Endothelial cell of umbilical vein (primary cell): Measurements from ENCODE around the gene NCOA5.

Experiments
- EZH2 ChIP-seq: IDR thresholded peaks from 2 replicates; pipeline ENCODE4 v1.6.1; 2012; ENCODE audit warnings: borderline replicate concordance, low read depth, mild to moderate bottlenecking, moderate library complexity, low read length, inconsistent platforms; ENCODE audit not compliant: severe bottlenecking
- FOS ChIP-seq: IDR thresholded peaks from 2 replicates; pipeline ENCODE4 v1.6.1; 2011; ENCODE audit warnings: mild to moderate bottlenecking, low read length, moderate library complexity, borderline replicate concordance; ENCODE audit not compliant: insufficient read depth
- JUN ChIP-seq: IDR thresholded peaks from 2 replicates; pipeline ENCODE4 v1.6.1; 2011; ENCODE audit warnings: borderline replicate concordance, low read depth; ENCODE audit not compliant: insufficient read length, insufficient read depth
- MYC ChIP-seq: IDR thresholded peaks from one replicate; pipeline ENCODE4 v1.6.1; 2011; ENCODE audit warnings: mild to moderate bottlenecking, low read depth, low read length
- POLR2A ChIP-seq: IDR thresholded peaks from 2 replicates; pipeline ENCODE4 v1.6.1; 2012; ENCODE audit warnings: low read depth, mild to moderate bottlenecking, control low read depth, low read length
- TF ChIP-seq, protein P1 (sequence below): IDR thresholded peaks from 2 replicates; pipeline ENCODE4 v1.6.1; 2011; ENCODE audit not compliant: insufficient read depth, insufficient read length
- TF ChIP-seq, protein P2 (sequence below), 2 donors: IDR thresholded peaks; 1 replicate in 1 of 2; 2 replicates in 1 of 2; pipeline ENCODE4 v1.5.1; 2011; ENCODE audit warnings: low read length in 2 of 2, mild to moderate bottlenecking in 2 of 2, moderate library complexity in 2 of 2, control low read depth in 1 of 2, inconsistent platforms in 1 of 2, low read depth in 1 of 2; ENCODE audit not compliant: insufficient read depth in 1 of 2; ENCODE audit errors: extremely low read depth in 1 of 2

DNA sequence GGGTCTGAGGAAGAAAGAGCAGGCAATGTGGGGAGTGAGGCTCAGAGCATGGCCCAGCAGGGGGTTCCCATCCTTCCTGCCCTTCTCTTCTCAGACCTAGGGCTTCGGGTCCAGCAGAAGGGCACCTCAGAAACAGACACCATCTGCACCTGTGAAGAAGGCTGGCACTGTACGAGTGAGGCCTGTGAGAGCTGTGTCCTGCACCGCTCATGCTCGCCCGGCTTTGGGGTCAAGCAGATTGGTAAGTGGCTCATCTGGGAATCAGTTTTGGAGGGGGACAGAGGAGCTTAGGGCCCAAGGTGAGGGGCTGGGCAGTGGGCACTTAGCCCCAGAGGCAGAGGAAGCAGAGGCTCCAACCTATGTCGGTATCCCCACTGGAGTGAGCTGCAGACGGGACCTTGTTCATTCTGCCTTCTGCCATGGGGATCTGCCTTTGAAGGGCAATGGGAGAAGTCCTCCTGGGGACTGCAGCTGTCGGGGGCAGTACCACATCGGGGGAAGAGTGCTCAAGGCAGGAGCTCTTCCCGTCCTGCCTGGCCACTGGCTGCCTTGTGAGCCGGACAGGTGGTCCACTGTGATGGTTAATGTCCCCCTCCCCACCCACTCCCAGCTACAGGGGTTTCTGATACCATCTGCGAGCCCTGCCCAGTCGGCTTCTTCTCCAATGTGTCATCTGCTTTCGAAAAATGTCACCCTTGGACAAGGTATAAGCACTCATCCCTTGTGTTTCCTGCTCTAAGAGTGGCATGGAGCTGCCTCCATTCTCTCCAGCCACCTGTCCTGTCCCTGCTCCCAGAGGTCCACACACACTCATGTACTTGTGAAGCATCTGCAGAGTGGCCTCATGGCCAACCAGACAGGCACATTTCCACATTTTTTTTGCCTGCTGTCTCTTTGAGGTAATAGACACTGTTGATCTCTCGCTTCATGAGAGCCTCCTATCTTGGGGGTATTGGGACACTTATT, 33.0 kb upstream of the NCOA5 start:
- TF ChIP-seq POLR2A (no peak), FOS (no peak), MYC (no peak), EZH2 (no peak), JUN (no peak)
- TF ChIP-seq, protein P1, sequence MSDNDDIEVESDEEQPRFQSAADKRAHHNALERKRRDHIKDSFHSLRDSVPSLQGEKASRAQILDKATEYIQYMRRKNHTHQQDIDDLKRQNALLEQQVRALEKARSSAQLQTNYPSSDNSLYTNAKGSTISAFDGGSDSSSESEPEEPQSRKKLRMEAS: no peak
- TF ChIP-seq, protein P2, sequence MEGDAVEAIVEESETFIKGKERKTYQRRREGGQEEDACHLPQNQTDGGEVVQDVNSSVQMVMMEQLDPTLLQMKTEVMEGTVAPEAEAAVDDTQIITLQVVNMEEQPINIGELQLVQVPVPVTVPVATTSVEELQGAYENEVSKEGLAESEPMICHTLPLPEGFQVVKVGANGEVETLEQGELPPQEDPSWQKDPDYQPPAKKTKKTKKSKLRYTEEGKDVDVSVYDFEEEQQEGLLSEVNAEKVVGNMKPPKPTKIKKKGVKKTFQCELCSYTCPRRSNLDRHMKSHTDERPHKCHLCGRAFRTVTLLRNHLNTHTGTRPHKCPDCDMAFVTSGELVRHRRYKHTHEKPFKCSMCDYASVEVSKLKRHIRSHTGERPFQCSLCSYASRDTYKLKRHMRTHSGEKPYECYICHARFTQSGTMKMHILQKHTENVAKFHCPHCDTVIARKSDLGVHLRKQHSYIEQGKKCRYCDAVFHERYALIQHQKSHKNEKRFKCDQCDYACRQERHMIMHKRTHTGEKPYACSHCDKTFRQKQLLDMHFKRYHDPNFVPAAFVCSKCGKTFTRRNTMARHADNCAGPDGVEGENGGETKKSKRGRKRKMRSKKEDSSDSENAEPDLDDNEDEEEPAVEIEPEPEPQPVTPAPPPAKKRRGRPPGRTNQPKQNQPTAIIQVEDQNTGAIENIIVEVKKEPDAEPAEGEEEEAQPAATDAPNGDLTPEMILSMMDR (IDR thresholded peaks at IDR 0.05; ENCODE audit: extremely low read depth in 1 of 2, insufficient read depth in 1 of 2, low read depth in 1 of 2, low read length in 2 of 2): no peak
